ENCODE data around the gene MRPS6.
A peak's percentile ranks its signal among the peaks of the same experiment; 100 is the strongest.

The MRPS6 gene

DNA sequence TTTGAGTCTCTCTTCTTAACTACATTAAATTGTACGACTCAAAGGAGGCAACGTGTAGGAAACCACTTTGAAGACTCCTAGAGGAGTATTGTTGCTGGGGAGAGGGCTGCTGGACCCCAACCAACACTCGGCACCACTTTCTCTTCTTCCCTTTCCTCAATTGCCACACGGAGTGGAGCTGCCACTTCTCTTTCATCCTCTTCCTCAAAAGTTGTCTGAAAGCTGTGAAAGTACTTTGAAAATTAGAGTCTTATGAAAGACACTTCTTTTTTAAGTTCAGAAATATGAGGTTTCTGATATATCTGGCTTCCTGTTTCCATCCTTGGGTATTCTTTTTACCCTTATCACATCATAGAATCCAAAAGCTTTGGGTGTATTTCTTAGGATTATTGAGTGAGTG is 59.5 kb downstream of the MRPS6 start:
- no peak for DNase-seq (ENCODE audit: low spot score)

DNA sequence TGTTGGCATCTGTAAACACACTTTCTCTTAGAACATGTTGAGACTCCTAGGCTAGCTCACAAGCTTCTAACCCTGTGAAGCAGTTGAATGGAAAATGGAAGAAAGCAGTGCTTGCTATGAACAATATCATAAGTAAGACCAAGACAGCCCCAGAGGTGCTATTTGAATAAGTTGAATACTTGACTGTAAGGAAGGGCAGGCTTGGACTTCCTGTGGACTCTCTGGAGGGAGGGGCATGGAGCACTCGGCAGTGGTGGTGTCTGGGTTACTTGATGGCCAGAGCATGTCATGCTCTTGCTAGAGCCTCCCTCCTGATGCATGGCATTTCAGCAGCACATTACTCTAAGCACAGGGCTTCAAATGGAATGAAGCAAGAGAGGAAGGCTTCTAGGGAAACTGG is 60.0 kb downstream of the MRPS6 start:
- no peak for DNase-seq (ENCODE audit: low spot score)

DNA sequence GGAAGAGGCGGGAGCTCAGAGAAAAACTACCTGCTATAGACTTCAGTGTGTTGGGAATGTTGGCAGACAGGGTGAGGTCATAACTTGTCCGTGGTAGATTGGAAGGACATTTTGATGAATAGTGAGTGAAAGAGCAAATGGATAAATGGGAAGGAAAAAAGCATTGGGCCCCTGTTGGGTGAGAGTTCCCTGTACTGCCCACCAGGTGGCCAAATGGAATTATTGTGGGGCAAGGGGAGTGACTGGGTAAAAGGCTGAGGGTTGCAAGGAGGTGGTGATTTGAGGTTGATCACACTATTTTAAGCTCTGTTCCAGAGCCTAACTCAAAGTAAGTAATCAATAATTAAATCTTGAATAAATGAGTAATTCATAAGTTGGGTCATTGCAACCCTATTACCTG is 60.4 kb downstream of the MRPS6 start:
- no peak for DNase-seq (ENCODE audit: low spot score)

DNA sequence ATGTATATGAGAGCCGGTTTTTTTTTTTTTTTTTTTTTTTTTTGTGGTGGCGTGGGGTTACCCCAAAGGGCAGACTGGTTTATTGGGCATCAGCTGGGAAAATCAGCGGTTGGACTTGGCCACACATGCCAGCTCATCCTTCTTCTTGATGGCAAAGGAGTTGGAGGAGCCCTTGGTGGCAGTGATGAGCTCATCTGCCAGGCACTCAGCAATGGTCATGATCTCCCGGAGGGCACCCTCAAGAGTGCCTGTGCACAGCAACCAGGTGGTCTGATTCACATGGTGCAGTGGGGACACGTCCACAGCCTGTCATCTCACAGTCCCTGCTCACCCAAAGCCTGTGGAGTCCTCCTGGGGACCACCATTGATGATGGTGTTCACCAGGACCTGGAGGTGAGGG is 62.0 kb downstream of the MRPS6 start:
- no peak for DNase-seq (ENCODE audit: low spot score)

DNA sequence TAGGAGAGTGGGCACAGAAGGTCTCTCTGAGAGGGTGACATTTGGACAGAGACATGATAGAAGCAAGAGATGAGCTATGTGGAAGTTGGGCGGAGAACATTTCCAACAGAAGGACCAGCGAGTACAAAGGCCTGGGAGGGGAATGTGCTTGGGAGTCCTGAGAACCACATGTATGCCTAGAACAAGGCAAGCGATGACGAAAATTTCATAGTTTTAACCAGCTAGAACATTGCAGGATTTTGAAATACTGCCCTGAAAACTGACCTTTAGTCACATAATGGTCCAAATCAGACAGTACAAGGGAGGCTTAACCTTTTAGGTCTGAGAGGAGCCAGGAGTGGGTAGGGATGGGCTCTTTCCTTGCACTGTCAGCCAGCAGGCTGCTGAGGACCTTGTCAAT is 68.0 kb downstream of the MRPS6 start:
- DNase-seq (ENCODE audit: low spot score): no peak

DNA sequence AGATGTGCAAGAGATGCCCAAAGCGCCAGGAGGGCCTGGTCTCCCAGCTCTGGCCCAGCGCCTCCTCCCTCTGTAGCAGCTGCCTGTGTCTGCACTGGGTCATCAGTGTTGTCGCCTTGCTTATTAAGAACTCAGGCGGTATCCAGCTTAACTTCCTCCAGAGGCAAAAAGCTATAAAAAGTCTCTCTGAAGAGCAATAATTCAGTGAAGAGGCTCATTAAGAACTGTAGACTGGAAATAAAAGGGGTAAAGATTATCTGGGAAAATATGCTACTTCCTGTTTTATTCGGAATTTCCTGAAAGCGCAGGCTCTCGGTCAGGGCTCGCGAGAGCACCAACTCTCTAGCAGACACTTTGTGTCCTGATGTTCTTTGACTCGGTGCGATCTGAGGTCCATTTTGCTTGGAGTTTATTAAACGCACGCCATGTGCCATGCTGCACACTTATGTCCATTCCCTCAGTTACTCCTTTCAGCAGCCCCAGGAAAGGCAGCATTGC is 70.4 kb downstream of the MRPS6 start:
- no peak for DNase-seq (ENCODE audit: low spot score)

DNA sequence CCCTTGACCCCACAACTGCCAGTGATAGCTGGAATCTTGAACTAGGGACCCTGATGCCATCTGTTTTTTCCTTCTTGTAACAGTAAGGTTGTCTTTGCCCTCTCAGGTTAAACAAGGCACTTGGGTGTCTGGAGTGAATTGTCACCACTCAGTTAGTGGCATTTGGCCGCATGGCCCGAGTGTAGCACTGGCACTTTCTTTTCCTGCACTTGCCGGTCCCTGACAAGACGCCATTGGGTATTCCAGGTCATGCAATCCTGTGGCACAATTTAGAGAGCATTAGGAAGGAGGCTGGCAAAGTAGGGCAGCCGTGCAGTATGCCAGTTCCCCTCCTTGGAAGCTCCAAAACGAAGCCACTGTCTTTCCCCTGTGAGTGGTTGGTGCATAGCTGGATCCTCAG is 70.8 kb downstream of the MRPS6 start:
- DNase-seq (ENCODE audit: low spot score): no peak

DNA sequence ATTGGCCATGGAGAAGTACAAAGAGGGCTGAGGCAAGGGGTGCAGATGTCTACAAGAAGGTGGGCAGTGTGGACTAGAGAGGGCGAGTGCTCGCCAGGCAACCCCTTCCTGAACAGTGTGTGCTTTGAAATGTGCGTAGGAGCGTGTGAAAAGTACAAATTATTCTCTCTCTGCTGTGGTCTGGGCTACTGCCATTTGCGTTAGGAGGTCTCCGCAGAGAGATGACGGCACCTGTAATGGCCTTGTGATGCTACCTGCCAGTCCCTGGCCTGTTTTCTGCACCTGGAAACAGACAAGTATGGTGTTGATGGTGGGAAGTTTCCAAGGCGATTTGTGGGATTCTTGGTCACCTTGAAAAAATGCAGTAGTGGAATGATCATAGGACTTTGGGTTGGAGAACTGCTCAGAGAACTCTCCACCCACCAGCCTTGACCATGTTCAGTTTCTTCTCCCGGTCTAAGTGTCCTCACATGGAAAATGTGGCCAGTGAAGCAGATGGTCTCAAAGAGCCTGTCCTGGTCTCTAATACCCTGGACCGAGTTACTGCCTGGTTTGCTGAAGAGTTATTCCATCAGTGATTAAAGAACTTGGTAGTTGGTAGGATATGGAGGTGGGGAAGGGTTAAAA is 74.5 kb downstream of the MRPS6 start:
- peak; percentile 32 for DNase-seq (ENCODE audit: low spot score)

DNA sequence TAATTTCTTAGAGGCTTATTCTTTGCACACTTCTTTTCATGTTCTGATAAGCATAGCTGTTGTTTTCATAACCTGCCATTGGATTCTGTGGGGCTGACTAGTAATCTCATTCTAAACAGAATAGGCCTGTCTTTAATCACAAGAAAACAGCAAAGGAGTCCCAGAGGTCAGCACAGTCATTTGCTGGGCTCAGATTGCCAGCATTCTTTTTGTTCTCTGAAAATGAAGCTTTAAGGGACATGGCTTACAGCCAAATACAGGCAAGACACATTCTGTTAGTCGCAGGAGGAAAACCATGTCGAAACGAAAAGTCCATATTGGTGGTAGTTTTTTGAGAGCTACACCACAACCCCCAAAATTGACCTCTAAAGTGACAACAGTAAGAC is 75.0 kb downstream of the MRPS6 start:
- DNase-seq (ENCODE audit: low spot score): peak; percentile 15

DNA sequence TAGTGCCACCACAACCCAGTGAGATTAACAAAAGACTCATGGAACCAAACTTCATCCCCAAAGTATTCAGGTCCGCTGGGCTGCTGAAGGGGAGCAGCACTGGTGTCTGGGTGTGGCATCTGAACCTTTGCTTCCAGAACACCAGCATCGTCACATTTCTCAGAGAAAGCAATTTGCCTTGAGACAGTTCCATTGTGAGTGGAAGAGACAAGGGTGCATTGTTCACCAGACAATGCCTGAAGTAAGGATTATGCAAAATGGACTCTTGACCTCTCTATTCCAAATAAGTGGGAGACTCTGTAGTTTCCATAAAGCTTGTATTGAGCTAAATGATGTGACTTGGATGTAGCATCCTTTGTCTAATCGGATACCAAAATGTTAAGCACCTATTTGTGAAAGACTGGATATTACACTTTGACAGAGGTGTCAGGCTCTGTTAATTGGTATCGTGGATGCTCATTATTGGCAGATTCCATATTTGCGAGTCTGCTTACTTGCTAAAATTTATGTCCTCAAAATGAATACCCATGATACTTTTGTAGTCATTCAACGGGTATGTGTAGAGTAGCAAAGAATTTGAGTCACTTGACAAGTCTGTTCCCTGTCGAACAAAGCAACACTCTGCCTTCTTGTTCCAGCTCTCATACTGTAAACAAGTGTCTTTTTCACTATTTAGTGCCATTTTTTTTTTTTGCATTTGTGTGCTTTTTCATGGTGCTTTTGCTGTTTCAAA is 75.6 kb downstream of the MRPS6 start:
- DNase-seq (ENCODE audit: low spot score): no peak

DNA sequence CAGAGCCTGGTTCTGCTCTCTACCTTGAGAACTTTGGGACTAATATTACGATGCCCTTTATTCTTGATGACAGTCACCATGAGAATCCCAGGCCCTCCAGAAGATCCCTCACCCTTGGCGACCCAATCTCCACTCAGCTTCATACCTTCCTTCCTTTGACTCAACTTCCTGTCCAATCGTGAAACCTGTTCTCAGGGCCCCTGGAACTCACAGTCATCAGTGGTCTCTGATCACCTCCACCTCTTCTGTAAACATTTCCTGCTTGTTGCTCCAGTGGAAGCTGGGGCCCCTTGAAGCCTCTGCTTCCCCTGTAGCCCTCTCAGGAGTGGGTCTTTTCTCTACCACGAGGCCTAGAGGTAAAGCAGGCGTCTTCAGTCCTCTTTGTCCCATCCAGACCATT is 79.1 kb downstream of the MRPS6 start:
- no peak for DNase-seq (ENCODE audit: low spot score)

DNA sequence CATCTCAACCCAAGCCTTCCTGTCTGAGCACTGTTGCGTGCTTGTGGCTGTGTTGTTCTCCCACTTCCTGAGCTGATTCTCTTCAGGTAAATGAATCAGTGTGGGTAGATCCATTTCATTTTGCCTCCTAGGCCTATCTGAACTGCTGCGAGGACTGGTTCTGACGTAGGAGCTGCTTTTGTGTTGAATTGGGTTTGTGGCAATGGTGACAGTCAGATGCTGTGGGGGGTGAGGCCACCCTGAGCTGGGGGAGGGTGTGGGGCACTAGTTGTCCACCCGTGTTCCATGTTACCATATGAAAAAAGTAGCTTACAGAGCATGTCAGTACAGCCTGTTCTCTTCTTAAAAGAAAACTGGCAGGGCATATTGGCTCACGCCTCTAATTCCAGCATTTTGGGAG is 81.5 kb downstream of the MRPS6 start:
- no peak for DNase-seq (ENCODE audit: low spot score)

DNA sequence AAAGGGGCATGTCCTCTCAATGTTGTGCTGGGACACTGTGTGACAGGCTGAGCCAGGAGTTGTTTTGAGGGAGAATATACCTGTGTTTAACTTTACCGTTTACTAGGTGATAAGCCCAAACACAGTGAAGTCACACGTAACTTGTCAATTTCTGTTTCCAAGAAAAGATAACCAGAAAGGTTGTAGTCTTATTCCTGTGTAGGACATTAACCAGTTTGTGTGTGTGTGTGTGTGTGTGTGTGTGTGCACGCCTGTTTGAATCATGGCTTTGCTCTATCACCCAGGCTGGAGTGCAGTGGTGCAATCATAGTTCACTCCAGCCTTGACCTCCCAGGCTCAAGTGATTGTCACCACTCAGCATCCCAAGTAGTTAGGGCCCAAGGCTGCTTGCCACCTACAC is 83.6 kb downstream of the MRPS6 start:
- DNase-seq (ENCODE audit: low spot score): no peak

DNA sequence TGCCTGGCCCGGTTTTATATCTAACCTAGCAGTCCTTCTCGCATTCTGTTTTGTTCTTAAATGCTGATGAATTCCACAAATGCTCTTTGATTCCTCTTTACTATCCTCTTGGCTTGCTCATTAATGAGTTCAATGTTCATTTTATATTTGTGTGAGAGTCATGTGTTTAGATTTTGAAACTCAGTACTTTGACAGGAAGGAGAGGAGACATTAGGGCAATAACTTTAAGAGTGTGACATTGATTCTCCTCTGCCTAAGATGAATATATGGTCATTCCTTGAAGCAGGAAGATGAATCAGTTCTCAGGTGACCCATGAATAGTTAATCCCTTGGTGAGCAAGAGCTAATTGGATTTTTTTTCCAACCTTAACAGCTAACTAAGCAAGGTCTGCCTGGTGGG is 84.1 kb downstream of the MRPS6 start:
- no peak for DNase-seq (ENCODE audit: low spot score)

DNA sequence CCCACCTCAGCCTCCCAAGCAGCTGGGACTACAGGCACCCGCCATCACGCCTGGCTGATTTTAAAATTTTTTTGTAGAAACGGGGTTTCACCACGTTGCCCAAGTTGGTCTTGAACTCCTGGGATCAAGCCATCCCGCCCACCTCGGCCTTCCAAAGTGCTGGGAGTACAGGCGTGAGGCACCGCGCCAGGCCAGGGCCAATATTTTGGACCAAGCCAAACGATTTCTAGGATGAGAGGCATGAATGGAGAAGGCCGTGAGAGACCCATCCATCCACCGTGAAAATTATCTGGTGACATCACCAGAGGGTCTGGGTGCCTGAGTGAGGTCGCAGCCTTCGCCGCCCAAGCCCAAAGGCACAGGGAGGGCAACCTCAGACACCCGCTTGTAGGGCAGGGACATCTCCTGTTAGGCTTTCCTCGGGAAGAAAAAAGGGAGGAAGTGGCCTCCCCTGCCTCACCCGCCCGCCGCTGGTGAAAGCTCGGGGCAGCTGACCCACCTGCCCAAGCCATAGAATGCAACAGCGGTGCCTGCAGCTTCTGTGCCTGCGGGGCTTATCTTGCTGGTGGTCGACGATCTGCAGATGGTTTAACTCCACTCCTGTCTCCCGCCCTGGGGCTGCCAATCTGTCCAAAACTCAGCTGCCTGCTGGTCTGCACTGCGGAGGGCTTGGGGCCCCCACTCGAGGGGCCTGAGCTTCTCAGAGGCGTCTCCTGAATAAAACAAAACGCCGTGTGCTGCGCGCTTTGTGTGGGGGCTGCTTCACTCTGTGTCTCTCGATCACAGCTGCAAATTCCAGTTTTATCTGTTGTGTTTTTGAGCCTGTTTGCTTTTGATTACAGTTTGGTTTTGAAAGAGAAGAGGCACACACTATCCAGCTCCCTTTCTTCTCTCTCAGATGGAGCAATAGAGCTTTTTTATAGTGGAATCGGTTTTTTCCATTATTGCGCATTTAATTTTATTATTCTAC is 85.8 kb downstream of the MRPS6 start:
- no peak for DNase-seq (ENCODE audit: low spot score)

DNA sequence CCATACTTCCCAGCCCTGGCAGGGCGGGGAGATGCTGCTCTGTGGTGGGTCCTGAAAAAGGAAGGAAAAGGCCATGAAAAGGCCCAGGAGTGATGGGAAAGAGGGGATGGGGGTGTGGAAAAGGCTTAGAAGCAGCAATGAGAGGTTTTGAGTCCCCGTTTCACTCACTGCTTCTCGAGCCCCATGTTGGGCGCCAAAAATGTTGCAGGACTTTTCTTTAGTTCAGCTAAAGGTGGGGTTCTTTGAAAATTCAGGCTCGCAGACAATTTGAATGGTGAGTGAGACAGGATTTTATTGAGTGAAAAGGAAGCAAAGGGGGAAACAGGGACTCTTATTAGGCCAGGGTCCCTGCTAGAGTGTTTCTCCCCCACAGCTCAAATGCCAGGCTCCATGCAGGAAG is 93.1 kb downstream of the MRPS6 start:
- DNase-seq (ENCODE audit: low spot score): no peak

DNA sequence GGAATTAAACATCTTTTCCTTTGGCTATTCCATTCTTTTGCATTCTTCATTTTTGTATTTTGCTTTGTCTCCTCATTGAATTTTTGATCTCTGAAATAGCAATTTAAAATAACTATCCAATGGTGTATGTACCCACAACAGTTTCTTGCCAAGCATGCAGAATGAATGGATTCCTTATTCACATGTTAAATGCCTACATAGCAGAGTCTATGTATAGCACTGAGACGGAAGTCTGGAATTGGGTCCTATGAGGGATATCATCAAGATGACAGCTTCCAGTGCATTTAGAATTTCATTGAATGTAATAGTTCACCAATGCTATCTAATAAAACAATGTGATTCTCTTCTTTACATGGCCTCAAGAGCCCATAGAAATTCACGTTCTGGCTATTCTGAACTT is 97.5 kb downstream of the MRPS6 start:
- no peak for DNase-seq (ENCODE audit: low spot score)

DNA sequence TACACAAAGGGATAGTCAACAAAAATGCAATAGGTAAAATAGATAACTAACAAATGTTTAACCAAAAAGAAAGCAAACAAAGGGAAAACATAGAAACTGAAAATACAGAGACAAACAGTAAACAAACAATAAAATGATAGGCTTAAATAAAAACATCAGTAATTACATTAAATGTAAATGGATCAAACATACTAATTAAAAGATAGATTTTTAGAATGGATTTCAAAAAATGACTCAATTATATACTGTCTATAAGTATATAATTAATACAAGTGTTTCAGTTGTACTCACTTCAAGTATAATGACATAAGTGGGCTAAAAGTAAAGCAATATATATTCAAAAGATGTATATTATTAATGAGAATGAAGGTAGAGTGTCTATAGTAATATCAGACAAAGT is 101.1 kb downstream of the MRPS6 start:
- no peak for DNase-seq (ENCODE audit: low spot score)

DNA sequence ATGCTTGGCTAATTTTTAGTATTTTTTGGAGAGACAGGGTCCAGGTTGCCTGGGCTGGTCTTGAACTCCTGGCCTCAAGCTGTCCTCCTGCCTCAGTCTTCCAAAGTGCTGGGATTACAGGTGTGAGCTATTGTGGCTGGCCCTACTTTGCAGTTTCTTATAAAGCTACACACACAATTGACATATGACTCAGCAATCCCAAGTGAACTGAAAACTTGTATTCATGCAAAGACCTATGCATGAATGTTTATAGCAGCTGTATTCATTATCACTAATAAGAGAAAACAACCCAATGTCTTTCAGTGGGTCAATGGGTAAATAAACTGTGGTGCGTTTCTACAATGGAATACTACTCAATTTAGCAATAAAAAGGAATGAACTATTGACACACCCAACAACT is 103.1 kb downstream of the MRPS6 start:
- no peak for DNase-seq (ENCODE audit: low spot score)

DNA sequence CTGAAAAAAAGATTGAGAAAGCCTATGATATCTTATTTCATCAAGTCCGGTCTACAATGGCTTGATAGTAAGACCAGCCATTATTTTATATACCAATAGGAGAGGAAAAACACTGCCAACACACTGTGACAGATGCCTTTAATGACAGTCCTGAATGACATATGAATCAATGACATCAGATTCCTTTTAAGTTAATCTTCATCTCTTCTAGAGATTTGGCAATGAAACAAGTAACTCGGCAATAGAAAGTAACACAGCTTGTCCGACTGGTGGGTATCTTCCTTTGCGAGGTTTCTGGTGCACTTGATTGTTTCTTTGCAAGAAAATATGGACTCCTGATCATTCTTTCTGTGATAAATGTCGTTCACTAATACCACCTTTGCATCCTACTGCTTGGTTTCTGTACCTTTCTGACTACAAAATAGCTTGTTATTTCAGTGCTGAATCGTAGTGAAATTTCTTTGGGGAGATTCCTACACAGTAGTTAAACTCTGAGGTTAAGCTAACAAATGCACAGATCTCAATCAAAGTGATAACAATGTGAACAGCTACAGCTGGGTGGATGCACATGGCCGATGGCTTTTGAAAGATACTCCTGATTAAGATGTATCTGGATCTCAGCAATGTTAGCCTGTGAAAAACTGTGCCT is 104.7 kb downstream of the MRPS6 start:
- DNase-seq (ENCODE audit: low spot score): no peak

DNA sequence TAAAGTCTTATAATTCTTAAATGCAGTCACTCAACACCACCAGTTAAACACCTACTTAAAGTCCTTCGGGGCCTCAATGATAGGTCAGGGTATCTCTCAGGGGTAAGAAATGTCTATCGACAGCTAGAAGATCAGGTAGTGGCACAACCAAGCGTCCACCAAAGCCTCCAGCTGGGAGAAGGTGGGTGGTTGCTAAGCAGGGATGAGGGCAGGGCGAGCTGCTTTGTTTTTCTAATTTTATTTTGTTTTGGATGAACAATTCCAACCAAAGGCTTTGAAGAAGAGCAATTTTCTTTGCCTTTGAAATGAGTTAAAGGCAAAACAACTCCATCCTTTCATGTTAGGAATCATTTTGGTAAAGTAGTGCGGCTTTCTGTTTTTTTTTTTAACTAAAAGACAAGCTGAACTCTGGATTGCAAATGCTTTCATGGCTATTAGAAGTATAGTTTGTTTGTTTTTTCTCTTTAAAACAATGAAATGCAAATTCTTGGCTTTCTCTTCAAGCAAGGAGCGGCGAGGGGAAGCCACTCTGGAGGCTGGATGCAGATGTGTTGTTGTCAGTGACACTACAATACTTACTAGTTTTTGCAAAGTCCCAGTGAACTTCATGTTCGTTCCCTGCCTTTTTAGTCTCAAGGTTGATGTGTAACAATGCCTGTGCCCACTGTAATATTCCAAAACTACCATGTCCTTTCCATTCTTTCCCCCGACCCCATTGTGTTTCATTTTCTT is 106.0 kb downstream of the MRPS6 start:
- no peak for DNase-seq (ENCODE audit: low spot score)

DNA sequence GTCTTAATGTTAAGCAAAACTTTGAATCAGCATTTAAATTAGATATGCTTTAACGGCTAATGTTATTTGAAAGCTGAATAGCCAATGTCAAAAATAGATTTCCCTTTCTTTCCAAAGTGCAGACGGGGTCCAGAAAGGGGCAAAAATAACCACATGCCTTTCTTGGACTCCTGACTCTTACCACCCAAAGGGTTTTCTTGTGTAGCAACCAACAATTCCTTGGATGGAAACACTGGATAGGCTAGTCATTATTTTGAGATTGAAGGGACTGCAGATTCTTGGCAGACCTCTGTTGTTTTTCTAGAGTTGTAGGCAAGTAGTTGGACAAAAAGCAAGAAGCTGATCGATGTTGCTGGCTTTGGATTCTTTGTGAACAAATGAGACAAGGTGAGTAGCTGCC is 107.0 kb downstream of the MRPS6 start:
- no peak for DNase-seq (ENCODE audit: low spot score)
